Smooth muscle cell (in vitro differentiated cells): Measurements from ENCODE around the gene CACNA1B. TPM values are rescaled to one million over a fixed set of nuclear protein-coding genes. Genes with fewer than 3 reads are reported as not detected.
"Not testable (repeated sequence)": the region's sequence is repeated elsewhere in the genome, so short reads cannot be mapped to it uniquely, and the experiment has no call there.

Experiments
- DNase-seq: peaks from one replicate; lab custom pipeline; 2025; ENCODE audit not compliant: unreplicated experiment; lab: John Stamatoyannopoulos, UW
- H2AFZ ChIP-seq: fragments of 200-600 bp; sonication (generic); 2 replicates; pipeline ENCODE4 v1.6.0; 2016; ENCODE audit warnings: antibody characterized with exemption, low read depth, mild to moderate bottlenecking
- H3F3A ChIP-seq: fragments of 200-600 bp; sonication (generic); 2 replicates; pipeline ENCODE4 v1.6.0; 2017; ENCODE audit warnings: antibody characterized with exemption, low read depth
- H3K27ac ChIP-seq: fragments of 200-600 bp; sonication (generic); 2 replicates; pipeline ENCODE4 v1.5.1; 2016; ENCODE audit warnings: low read depth, mild to moderate bottlenecking
- H3K27me3 ChIP-seq: fragments of 200-600 bp; sonication (generic); 2 replicates; pipeline ENCODE4 v1.6.1; 2016; ENCODE audit warnings: low read depth, mild to moderate bottlenecking
- H3K36me3 ChIP-seq: fragments of 200-600 bp; sonication (generic); 2 replicates; pipeline ENCODE4 v1.5.1; 2016; ENCODE audit warnings: low read depth
- H3K4me1 ChIP-seq: fragments of 200-600 bp; sonication (generic); 2 replicates; pipeline ENCODE4 v1.5.1; 2016; ENCODE audit warnings: low read depth
- H3K4me2 ChIP-seq: fragments of 200-600 bp; sonication (generic); 2 replicates; pipeline ENCODE4 v1.6.0; 2016; ENCODE audit warnings: mild to moderate bottlenecking
- H3K4me3 ChIP-seq: fragments of 200-600 bp; sonication (generic); 2 replicates; pipeline ENCODE4 v1.5.1; 2016; ENCODE audit warnings: mild to moderate bottlenecking
- H3K79me2 ChIP-seq: fragments of 200-600 bp; sonication (generic); 2 replicates; pipeline ENCODE4 v1.6.0; 2016; ENCODE audit warnings: low read depth, mild to moderate bottlenecking
- H3K9ac ChIP-seq: fragments of 200-600 bp; sonication (generic); 2 replicates; pipeline ENCODE4 v1.6.0; 2016; ENCODE audit warnings: low read depth
- H3K9me3 ChIP-seq: fragments of 200-600 bp; sonication (generic); replicated peaks from 2 replicates; pipeline ENCODE4 v1.5.1; 2016; ENCODE audit warnings: low read depth
- H4K20me1 ChIP-seq: fragments of 200-600 bp; sonication (generic); 2 replicates; pipeline ENCODE4 v1.6.0; 2016; ENCODE audit warnings: low read depth
- WGBS: methylation state at CpG from one replicate; pipeline ENCODE4 v1.1.7; 2016; ENCODE audit warnings: low lambda C conversion rate; 5-methylcytosine and 5-hydroxymethylcytosine counted together
- polyA plus RNA-seq: library from polyadenylated mRNA; unstranded; fragments of >200 nt; fragmentation: Nextera tagmentation; extraction: Ambion mirVana; gene quantifications from 2 replicates; pipeline ENCODE4 v1.2.1, GENCODE V29; 2016
- total RNA-seq: library from RNA; depleted of rRNA; stranded (reverse); fragments of >200 nt; gene quantifications from 2 replicates; pipeline ENCODE4 v1.2.3, GENCODE V29; 2014
- TF ChIP-seq, protein P1 (sequence below): fragments of 200-600 bp; sonication (generic); IDR thresholded peaks from 2 replicates; pipeline ENCODE4 v1.5.1; 2017; ENCODE audit warnings: borderline replicate concordance, mild to moderate bottlenecking, antibody characterized with exemption; ENCODE audit not compliant: insufficient read depth, poor library complexity, severe bottlenecking

Gene CACNA1B
- total and polyA plus RNA-seq, 2 experiments from 2014 or later, result 0.09 to 0.23 TPM

- Histone ChIP-seq H3K27me3 (no peaks in the 10 kb centered on the region), H3F3A (no peaks in the 10 kb centered on the region), H2AFZ (no peak overlapping the region), H3K9me3 (peaks cover 6% of the 10 kb centered on the region), H3K4me3 (no peak overlapping the region), H4K20me1 (no peaks in the 10 kb centered on the region), H3K4me1 (no peaks in the 10 kb centered on the region), H3K27ac (no peak overlapping the region), H3K79me2 (no peaks in the 10 kb centered on the region), H3K4me2 (no peak overlapping the region), H3K36me3 (no peaks in the 10 kb centered on the region), H3K9ac (no peak overlapping the region)
- TF ChIP-seq, protein P1, sequence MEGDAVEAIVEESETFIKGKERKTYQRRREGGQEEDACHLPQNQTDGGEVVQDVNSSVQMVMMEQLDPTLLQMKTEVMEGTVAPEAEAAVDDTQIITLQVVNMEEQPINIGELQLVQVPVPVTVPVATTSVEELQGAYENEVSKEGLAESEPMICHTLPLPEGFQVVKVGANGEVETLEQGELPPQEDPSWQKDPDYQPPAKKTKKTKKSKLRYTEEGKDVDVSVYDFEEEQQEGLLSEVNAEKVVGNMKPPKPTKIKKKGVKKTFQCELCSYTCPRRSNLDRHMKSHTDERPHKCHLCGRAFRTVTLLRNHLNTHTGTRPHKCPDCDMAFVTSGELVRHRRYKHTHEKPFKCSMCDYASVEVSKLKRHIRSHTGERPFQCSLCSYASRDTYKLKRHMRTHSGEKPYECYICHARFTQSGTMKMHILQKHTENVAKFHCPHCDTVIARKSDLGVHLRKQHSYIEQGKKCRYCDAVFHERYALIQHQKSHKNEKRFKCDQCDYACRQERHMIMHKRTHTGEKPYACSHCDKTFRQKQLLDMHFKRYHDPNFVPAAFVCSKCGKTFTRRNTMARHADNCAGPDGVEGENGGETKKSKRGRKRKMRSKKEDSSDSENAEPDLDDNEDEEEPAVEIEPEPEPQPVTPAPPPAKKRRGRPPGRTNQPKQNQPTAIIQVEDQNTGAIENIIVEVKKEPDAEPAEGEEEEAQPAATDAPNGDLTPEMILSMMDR, result no peak
- WGBS, result 79% methylated on average over 9 of the region's 9 CpGs
- no peak for DNase-seq
Observed at GRCh38 chr9:138082918-138083636, 205.5 kb downstream of the CACNA1B start.

DNA sequence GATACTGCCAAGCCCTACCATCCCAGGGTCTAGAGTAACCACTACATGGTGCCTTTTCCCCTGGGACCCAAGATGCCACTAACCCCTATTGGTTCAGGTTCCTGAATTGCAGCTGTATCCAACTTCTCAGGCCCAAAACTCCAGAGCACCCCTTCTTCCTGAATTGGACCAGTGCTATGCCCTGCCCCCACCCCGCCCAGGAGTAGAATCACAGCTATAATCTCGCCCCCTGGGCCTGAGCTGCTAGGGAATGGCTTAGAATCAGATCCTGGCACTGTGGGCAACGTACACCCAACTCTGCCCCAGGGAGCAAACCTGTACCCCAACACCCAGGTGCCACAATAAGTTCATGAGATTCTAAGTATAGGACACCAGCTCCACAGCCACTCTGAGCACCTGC is 206.3 kb downstream of the CACNA1B start:
- DNase-seq, result no peak
- Histone ChIP-seq H3K4me2 (no peak overlapping the region), H3K4me1 (no peaks in the 10 kb centered on the region), H4K20me1 (no peaks in the 10 kb centered on the region), H3F3A (no peaks in the 10 kb centered on the region), H3K79me2 (no peaks in the 10 kb centered on the region), H3K4me3 (no peak overlapping the region), H3K36me3 (no peaks in the 10 kb centered on the region), H3K9me3 (peaks cover 6% of the 10 kb centered on the region), H2AFZ (no peak overlapping the region), H3K27ac (no peak overlapping the region), H3K9ac (no peak overlapping the region), H3K27me3 (no peaks in the 10 kb centered on the region)
- WGBS, result 83% methylated on average over 3 of the region's 3 CpGs
- TF ChIP-seq, protein P1, result no peak

DNA sequence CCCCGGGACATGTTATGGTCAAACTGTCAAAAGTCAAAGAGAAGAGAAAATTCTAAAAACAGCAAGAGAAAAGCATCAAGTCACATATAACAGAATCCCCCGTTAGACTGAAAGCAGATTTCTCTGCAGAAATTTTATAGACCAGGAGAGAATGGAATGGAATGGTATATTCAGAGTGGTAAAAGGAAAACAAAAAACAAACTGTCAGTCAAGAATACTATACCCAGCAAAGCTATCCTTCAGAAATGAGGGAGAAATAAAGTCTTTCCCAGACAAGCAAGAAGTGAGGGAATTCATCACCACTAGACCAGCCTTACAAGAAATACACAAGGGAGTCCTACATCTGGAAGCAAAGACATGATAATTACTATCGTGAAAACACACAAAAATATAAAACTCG is 208.0 kb downstream of the CACNA1B start:
- peaks cover 10% of the 10 kb centered on the region for H3K9me3 ChIP-seq
- H3K36me3 ChIP-seq, result no peaks in the 10 kb centered on the region
- 92% methylated on average over 4 of the region's 4 CpGs for WGBS
- no peak overlapping the region for H3K4me2 ChIP-seq
- no peaks in the 10 kb centered on the region for H4K20me1 ChIP-seq
- TF ChIP-seq, protein P1, result no peak
- H3K4me1 ChIP-seq, result no peaks in the 10 kb centered on the region
- H3K4me3 ChIP-seq, result no peak overlapping the region
- H2AFZ ChIP-seq, result no peak overlapping the region
- H3K79me2 ChIP-seq, result no peaks in the 10 kb centered on the region
- H3K9ac ChIP-seq, result no peak overlapping the region
- H3F3A ChIP-seq, result no peaks in the 10 kb centered on the region
- H3K27me3 ChIP-seq, result no peaks in the 10 kb centered on the region
- DNase-seq, result no peak
- no peak overlapping the region for H3K27ac ChIP-seq

DNA sequence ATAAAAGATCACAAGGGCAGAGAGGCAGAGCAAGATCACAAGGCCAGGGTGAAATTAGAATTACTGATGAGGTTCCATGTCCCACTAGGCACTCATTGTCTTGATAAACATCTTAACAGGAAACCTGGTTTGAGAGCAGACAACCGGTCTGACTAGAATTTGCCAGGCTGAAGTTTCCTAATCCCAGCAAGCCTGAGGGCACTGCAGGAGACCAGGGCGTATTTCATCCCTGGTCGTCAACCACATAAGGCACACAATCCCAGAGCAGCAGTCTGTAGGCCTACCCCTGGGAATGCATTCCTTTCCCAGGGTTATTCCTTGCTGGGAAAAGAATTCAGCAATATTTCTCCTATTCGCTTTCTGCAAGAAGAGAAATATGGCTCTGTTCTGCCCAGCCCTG is 214.5 kb downstream of the CACNA1B start:
- not testable (repeated sequence) for H3K36me3 ChIP-seq, H3K27me3 ChIP-seq, H3K9ac ChIP-seq, H4K20me1 ChIP-seq, H3K4me2 ChIP-seq, H3K4me1 ChIP-seq, H3F3A ChIP-seq, DNase-seq, H3K79me2 ChIP-seq, H2AFZ ChIP-seq, H3K27ac ChIP-seq, H3K9me3 ChIP-seq, H3K4me3 ChIP-seq
- WGBS, result 80% methylated on average over 4 of the region's 4 CpGs
